ENCODE measurements around the gene ANKMY2. TPM values are rescaled to one million over a fixed set of nuclear protein-coding genes. Genes with fewer than 3 reads are reported as not detected.

Gene ANKMY2
- total RNA-seq, 4 donors from 2014 or later: 7.4 to 15.9 (median 11.4) TPM

GRCh38 chr7:16649196-16649595 lies 3.6 kb upstream of the ANKMY2 start:
- ATAC-seq (ENCODE audit: low FRiP score): no peak
- TF ChIP-seq, protein P1, sequence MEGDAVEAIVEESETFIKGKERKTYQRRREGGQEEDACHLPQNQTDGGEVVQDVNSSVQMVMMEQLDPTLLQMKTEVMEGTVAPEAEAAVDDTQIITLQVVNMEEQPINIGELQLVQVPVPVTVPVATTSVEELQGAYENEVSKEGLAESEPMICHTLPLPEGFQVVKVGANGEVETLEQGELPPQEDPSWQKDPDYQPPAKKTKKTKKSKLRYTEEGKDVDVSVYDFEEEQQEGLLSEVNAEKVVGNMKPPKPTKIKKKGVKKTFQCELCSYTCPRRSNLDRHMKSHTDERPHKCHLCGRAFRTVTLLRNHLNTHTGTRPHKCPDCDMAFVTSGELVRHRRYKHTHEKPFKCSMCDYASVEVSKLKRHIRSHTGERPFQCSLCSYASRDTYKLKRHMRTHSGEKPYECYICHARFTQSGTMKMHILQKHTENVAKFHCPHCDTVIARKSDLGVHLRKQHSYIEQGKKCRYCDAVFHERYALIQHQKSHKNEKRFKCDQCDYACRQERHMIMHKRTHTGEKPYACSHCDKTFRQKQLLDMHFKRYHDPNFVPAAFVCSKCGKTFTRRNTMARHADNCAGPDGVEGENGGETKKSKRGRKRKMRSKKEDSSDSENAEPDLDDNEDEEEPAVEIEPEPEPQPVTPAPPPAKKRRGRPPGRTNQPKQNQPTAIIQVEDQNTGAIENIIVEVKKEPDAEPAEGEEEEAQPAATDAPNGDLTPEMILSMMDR (IDR thresholded peaks at IDR 0.05): no peak
- DNase-seq (ENCODE audit: low spot score): no peak

- ATAC-seq (ENCODE audit: low FRiP score): no peak
- DNase-seq (ENCODE audit: low spot score): no peak
- TF ChIP-seq, protein P1 (IDR thresholded peaks at IDR 0.05): no peak
Observed at GRCh38 chr7:16648551-16648950, 3.0 kb upstream of the ANKMY2 start.

DNA sequence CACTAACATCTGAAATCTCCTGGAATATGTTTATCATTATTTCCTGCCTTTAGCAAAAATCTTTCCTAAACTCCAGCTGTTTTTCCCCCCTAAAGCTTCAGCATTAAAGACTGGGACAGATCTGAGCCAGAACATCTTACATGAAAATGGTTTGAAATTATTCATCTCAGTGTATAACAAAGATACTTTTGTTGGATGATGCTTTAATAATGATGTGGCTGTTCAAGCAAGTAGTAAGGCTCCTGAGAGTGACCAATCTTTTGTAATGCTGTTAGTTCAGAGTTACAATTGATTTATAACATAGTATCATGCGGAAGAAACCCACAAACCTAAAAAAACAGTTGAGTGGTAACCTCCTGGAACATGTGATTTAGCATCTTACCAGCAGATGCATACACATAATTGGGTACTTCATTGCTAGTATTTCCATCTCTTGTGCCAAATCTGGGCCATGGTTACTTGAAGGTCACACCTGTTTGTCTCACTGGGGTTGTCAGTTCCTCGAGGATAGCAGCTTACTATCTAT lies 1.9 kb upstream of the ANKMY2 start:
- ATAC-seq (ENCODE audit: low FRiP score): no peak
- TF ChIP-seq, protein P1 (IDR thresholded peaks at IDR 0.05): no peak

GRCh38 chr7:16646472-16647072 lies 1.0 kb upstream of the ANKMY2 start:
- DNase-seq (ENCODE audit: low spot score): no peak
- peak; percentile 35 for ATAC-seq (ENCODE audit: low FRiP score)
- TF ChIP-seq, protein P1 (IDR thresholded peaks at IDR 0.05): no peak

More for the DNA sequence above, 1.9 kb upstream of the ANKMY2 start:
- no peak for DNase-seq (ENCODE audit: low spot score)

- ATAC-seq (ENCODE audit: low FRiP score) (peak; percentile 37), DNase-seq (ENCODE audit: low spot score) (peak; percentile 28)
- TF ChIP-seq, protein P1 (IDR thresholded peaks at IDR 0.05): no peak
Observed at GRCh38 chr7:16644636-16645592, 640 bp downstream of the ANKMY2 start.

DNA sequence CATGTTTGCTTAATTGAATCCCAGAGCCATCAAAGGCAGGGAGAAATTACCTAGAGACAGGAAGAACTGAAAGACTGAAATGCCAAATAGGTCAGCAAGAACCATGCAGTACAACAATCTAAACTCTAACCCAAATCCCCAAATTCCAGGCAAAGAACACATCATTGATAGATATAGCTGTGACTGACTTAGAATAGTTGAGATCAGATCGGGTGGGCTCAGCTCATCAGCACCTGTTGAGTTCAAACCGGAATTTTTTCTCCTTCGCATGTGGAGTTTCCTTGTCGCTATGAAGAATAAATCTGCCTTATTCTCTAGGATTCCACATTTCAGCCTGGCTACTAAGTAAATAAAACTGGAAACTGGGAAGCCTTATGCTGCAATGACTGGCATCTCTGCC lies 1.4 kb downstream of the ANKMY2 start:
- ATAC-seq (ENCODE audit: low FRiP score): no peak
- TF ChIP-seq, protein P1 (IDR thresholded peaks at IDR 0.05): no peak
- no peak for DNase-seq (ENCODE audit: low spot score)
